Neural cell (in vitro differentiated cells): ENCODE data around the gene NIF3L1. TPM values are rescaled to one million over a fixed set of nuclear protein-coding genes. Genes with fewer than 3 reads are reported as not detected.

Experiments
- H2AFZ ChIP-seq: fragments of 200-600, 300-800 bp; sonication (generic), shearing (Covaris generic); 2 replicates; pipeline ENCODE4 v1.6.0; 2014; ENCODE audit warnings: low read depth, mild to moderate bottlenecking, antibody characterized with exemption, low read length, moderate library complexity
- H3F3A ChIP-seq: fragments of 200-600 bp; shearing (Covaris generic); 2 replicates; pipeline ENCODE4 v1.6.1; 2016; ENCODE audit warnings: mild to moderate bottlenecking, moderate library complexity, mixed read lengths, antibody characterized with exemption, low read length; ENCODE audit not compliant: insufficient read depth, poor library complexity, severe bottlenecking
- H3K27ac ChIP-seq: fragments of 200-600, 300-800 bp; sonication (generic), shearing (Covaris generic); 2 replicates; pipeline ENCODE4 v1.5.1; 2014; ENCODE audit warnings: mild to moderate bottlenecking, low read length, moderate library complexity
- H3K27me3 ChIP-seq: fragments of 300-800, 200-600 bp; sonication (generic), shearing (Covaris generic); 2 replicates; pipeline ENCODE4 v1.6.0; 2014; ENCODE audit warnings: mild to moderate bottlenecking, low read depth, low read length, moderate library complexity; ENCODE audit not compliant: insufficient read depth
- H3K36me3 ChIP-seq: fragments of 300-800, 200-600 bp; sonication (generic), shearing (Covaris generic); 2 replicates; pipeline ENCODE4 v1.5.1; 2014; ENCODE audit warnings: mild to moderate bottlenecking, antibody characterized with exemption, low read length, moderate library complexity; ENCODE audit not compliant: insufficient read depth
- H3K4me2 ChIP-seq: fragments of 300-800, 200-600 bp; sonication (generic), shearing (Covaris generic); 2 replicates; pipeline ENCODE4 v1.6.0; 2014; ENCODE audit warnings: mild to moderate bottlenecking, low read length
- H3K4me3 ChIP-seq: fragments of 300-800, 200-600 bp; sonication (generic), shearing (Covaris generic); 2 replicates; pipeline ENCODE4 v1.5.1; 2014; ENCODE audit warnings: mild to moderate bottlenecking, low read length, moderate library complexity
- H3K79me2 ChIP-seq: fragments of 200-600 bp; shearing (Covaris generic); replicated peaks from 2 replicates; pipeline ENCODE4 v1.6.0; 2014; ENCODE audit warnings: mild to moderate bottlenecking, low read length, moderate library complexity; ENCODE audit not compliant: insufficient read depth
- H3K9ac ChIP-seq: fragments of 300-800, 200-600 bp; sonication (generic), shearing (Covaris generic); 2 replicates; pipeline ENCODE4 v1.6.1; 2016; ENCODE audit warnings: mild to moderate bottlenecking, low read length, mixed read lengths
- H3K9me2 ChIP-seq: fragments of 200-600 bp; shearing (Covaris generic); 2 replicates; pipeline ENCODE4 v1.6.1; 2016; ENCODE audit warnings: mild to moderate bottlenecking, low read length, mixed read lengths; ENCODE audit not compliant: insufficient read depth
- H3K9me3 ChIP-seq: fragments of 200-600, 300-800 bp; sonication (generic), shearing (Covaris generic); 2 replicates; pipeline ENCODE4 v1.6.1; 2016; ENCODE audit warnings: mild to moderate bottlenecking, mixed run types, low read length, moderate library complexity, mixed read lengths
- H4K20me1 ChIP-seq: fragments of 200-600 bp; shearing (Covaris generic); 2 replicates; pipeline ENCODE4 v1.6.1; 2016; ENCODE audit warnings: mild to moderate bottlenecking, mixed run types; ENCODE audit not compliant: insufficient read depth
- CTCF ChIP-seq: fragments of 450-650 bp; IDR thresholded peaks from 2 replicates; pipeline ENCODE4 v1.5.1; 2014; ENCODE audit warnings: antibody characterized with exemption, mild to moderate bottlenecking, moderate library complexity; ENCODE audit not compliant: poor library complexity, severe bottlenecking
- EP300 ChIP-seq: fragments of 450-650 bp; conservative IDR thresholded peaks from 2 replicates; pipeline ENCODE4 v1.6.1; 2014; ENCODE audit warnings: antibody characterized with exemption, mild to moderate bottlenecking, moderate library complexity; ENCODE audit not compliant: poor library complexity, severe bottlenecking
- EZH2 ChIP-seq: fragments of 200-600, 300-800 bp; shearing (Covaris generic), sonication (generic); IDR thresholded peaks from 2 replicates; pipeline ENCODE4 v1.6.1; 2014; ENCODE audit warnings: antibody characterized with exemption, low read length, borderline replicate concordance, mild to moderate bottlenecking; ENCODE audit not compliant: insufficient read depth, poor library complexity, severe bottlenecking
- MXI1 ChIP-seq: fragments of 450-650 bp; conservative IDR thresholded peaks from 2 replicates; pipeline ENCODE4 v1.6.1; 2014; ENCODE audit warnings: antibody characterized with exemption, mild to moderate bottlenecking; ENCODE audit not compliant: poor library complexity, severe bottlenecking
- POLR2AphosphoS5 ChIP-seq: IDR thresholded peaks from 2 replicates; pipeline ENCODE4 v1.6.1; 2012
- RAD21 ChIP-seq: fragments of 450-650 bp; conservative IDR thresholded peaks from 2 replicates; pipeline ENCODE4 v1.6.1; 2014; ENCODE audit warnings: antibody characterized with exemption, mild to moderate bottlenecking, moderate library complexity
- REST ChIP-seq: IDR thresholded peaks from 2 replicates; pipeline ENCODE4 v1.6.1; 2012; ENCODE audit warnings: borderline replicate concordance
- SMC3 ChIP-seq: fragments of 450-650 bp; conservative IDR thresholded peaks from 2 replicates; pipeline ENCODE4 v1.6.1; 2014; ENCODE audit warnings: antibody characterized with exemption, mild to moderate bottlenecking, moderate library complexity; ENCODE audit not compliant: poor library complexity
- TAF1 ChIP-seq: IDR thresholded peaks from 2 replicates; pipeline ENCODE4 v1.6.1; 2012; ENCODE audit warnings: low read depth
- polyA plus RNA-seq: library from polyadenylated mRNA; depleted of rRNA; stranded (reverse); fragments of >200 nt; gene quantifications from 2 replicates; pipeline ENCODE4 v1.2.3, GENCODE V29; 2014

NIF3L1 gene
- polyA plus RNA-seq, 1 donor from 2014 or later, result 74.8 TPM

GRCh38 chr2:200845669-200846325 lies 43.4 kb upstream of the NIF3L1 start:
- no peak overlapping the region for H3K27ac ChIP-seq
- H3K9me3 ChIP-seq, result no peaks in the 10 kb centered on the region
- no peaks in the 10 kb centered on the region for H3F3A ChIP-seq
- no peak overlapping the region for H3K9ac ChIP-seq
- H3K4me2 ChIP-seq, result no peak overlapping the region
- no peak overlapping the region for H3K4me3 ChIP-seq
- no peaks in the 10 kb centered on the region for H3K79me2 ChIP-seq
- no peaks in the 10 kb centered on the region for H3K27me3 ChIP-seq
- TF ChIP-seq MXI1 (no peak), TAF1 (no peak), EZH2 (no peak), POLR2AphosphoS5 (no peak), CTCF (no peak), RAD21 (no peak), REST (no peak), EP300 (no peak), SMC3 (no peak)
- no peak overlapping the region for H2AFZ ChIP-seq
- H3K9me2 ChIP-seq, result no peaks in the 10 kb centered on the region
- H3K36me3 ChIP-seq, result no peaks in the 10 kb centered on the region
- no peaks in the 10 kb centered on the region for H4K20me1 ChIP-seq

GRCh38 chr2:200847269-200847668 lies 41.9 kb upstream of the NIF3L1 start:
- H3K79me2 ChIP-seq, result no peaks in the 10 kb centered on the region
- H3K9ac ChIP-seq, result no peak overlapping the region
- no peak overlapping the region for H3K4me2 ChIP-seq
- no peak overlapping the region for H2AFZ ChIP-seq
- no peaks in the 10 kb centered on the region for H4K20me1 ChIP-seq
- no peak overlapping the region for H3K27ac ChIP-seq
- H3K27me3 ChIP-seq, result no peaks in the 10 kb centered on the region
- H3K36me3 ChIP-seq, result no peaks in the 10 kb centered on the region
- H3K9me2 ChIP-seq, result no peaks in the 10 kb centered on the region
- TF ChIP-seq SMC3 (no peak), EP300 (no peak), MXI1 (no peak), CTCF (no peak), REST (no peak), EZH2 (no peak), POLR2AphosphoS5 (no peak), TAF1 (no peak), RAD21 (no peak)
- H3F3A ChIP-seq, result no peaks in the 10 kb centered on the region
- no peak overlapping the region for H3K4me3 ChIP-seq
- no peaks in the 10 kb centered on the region for H3K9me3 ChIP-seq
